HTERT RPE-1 (cell line): ENCODE data around the gene LDLRAD4.

ENCODE experiments used
- in situ Hi-C: fragments of 300-500 bp; cut with MboI; formaldehyde crosslinking; loops from 4 replicates; pipeline ENCODE4 v1.14.3; 2020; ENCODE audit warnings: low sequenced_read_pairs

The LDLRAD4 gene

GRCh38 chr18:13454363-13455150 lies 236.0 kb downstream of the LDLRAD4 start:
- in situ Hi-C loops = no loop called here

- in situ Hi-C loops = no loop called here
Observed at GRCh38 chr18:13455471-13455870, 236.9 kb downstream of the LDLRAD4 start.

GRCh38 chr18:13455960-13456481 lies 237.5 kb downstream of the LDLRAD4 start:
- in situ Hi-C loops = no loop called here

GRCh38 chr18:13456736-13457271 lies 238.2 kb downstream of the LDLRAD4 start:
- in situ Hi-C loops = no loop called here

GRCh38 chr18:13457327-13457726 lies 238.8 kb downstream of the LDLRAD4 start:
- in situ Hi-C loops = no loop called here

GRCh38 chr18:13460946-13461345 lies 242.4 kb downstream of the LDLRAD4 start:
- in situ Hi-C loops = no loop called here

- in situ Hi-C loops = no loop called here
Observed at GRCh38 chr18:13461469-13461868, 242.9 kb downstream of the LDLRAD4 start.

GRCh38 chr18:13461936-13462335 lies 243.4 kb downstream of the LDLRAD4 start:
- in situ Hi-C loops = no loop called here

- in situ Hi-C loops = no loop called here
Observed at GRCh38 chr18:13462686-13463085, 244.1 kb downstream of the LDLRAD4 start.

GRCh38 chr18:13463526-13464210 lies 245.1 kb downstream of the LDLRAD4 start:
- in situ Hi-C loops = no loop called here

GRCh38 chr18:13464432-13465123 lies 246.0 kb downstream of the LDLRAD4 start:
- in situ Hi-C loops = no loop called here

GRCh38 chr18:13465124-13465446 lies 246.5 kb downstream of the LDLRAD4 start:
- in situ Hi-C loops = no loop called here

- in situ Hi-C loops = no loop called here
Observed at GRCh38 chr18:13465476-13465875, 246.9 kb downstream of the LDLRAD4 start.

GRCh38 chr18:13470516-13471197 lies 252.1 kb downstream of the LDLRAD4 start:
- in situ Hi-C loops = no loop called here

GRCh38 chr18:13471198-13471845 lies 252.8 kb downstream of the LDLRAD4 start:
- in situ Hi-C loops = no loop called here

GRCh38 chr18:13471971-13472628 lies 253.5 kb downstream of the LDLRAD4 start:
- in situ Hi-C loops = no loop called here

GRCh38 chr18:13473751-13474150 lies 255.2 kb downstream of the LDLRAD4 start:
- in situ Hi-C loops = no loop called here

GRCh38 chr18:13474336-13474735 lies 255.8 kb downstream of the LDLRAD4 start:
- in situ Hi-C loops = no loop called here

GRCh38 chr18:13474907-13475545 lies 256.5 kb downstream of the LDLRAD4 start:
- in situ Hi-C loops = no loop called here
